HepG2 (cell line): ENCODE results near the gene DDX53. TPM values are rescaled to one million over a fixed set of nuclear protein-coding genes. Genes with fewer than 3 reads are reported as not detected.

Experiments
- ATAC-seq: fragments of 200-7000 bp; cut with Tn5 transposase; 3 replicates; pipeline ENCODE4 v1.9.1; 2020; ENCODE audit warnings: mild to moderate bottlenecking, moderate library complexity
- BruUV-seq: library from RNA; stranded (reverse); fragments of 400-500 nt; replicated peaks from 2 replicates; lab custom pipeline; 2021; lab: Mats Ljungman, UMichigan
- CTCF ChIA-PET: fragments of 300-600 bp; formaldehyde crosslinking; extraction: SDS; loops from one replicate; lab custom pipeline; 2021; ENCODE audit warnings: low total read pairs, inconsistent platforms, low intra/inter-chr PET ratio; lab: Yijun Ruan, JAX
- POLR2A ChIA-PET: fragments of 350-600 bp; sonication (Branson Sonifier 250); formaldehyde crosslinking; loops from one replicate; lab custom pipeline; 2020; ENCODE audit warnings: antibody characterized with exemption, inconsistent platforms; lab: Yijun Ruan, JAX
- DNase-seq: peaks from one replicate; pipeline ENCODE4 v3.0.0-alpha.2; 2015; ENCODE audit warnings: low spot score
- FAIRE-seq: peaks from 3 replicates; lab custom pipeline; 2011; peaks lifted over from hg19 to GRCh38; lab: Jason Lieb, UNC
- H2AFZ ChIP-seq: one replicate; pipeline ENCODE4 v1.6.1; 2011; ENCODE audit warnings: low read length, inconsistent platforms
- H3K27ac ChIP-seq: fragments of 300-600 bp; 3 replicates; pipeline ENCODE4 v1.8.0; 2011; ENCODE audit warnings: mixed run types, mild to moderate bottlenecking, mixed read lengths, low read length, inconsistent platforms; ENCODE audit not compliant: insufficient read depth; ENCODE audit errors: extremely low read length
- H3K27me3 ChIP-seq, 2 experiments: fragments of 200-600 bp in 1 of 2; 2 replicates in 1 of 2; 3 replicates in 1 of 2; pipeline versions ENCODE4 v1.6.0 to v1.8.0; 2011; ENCODE audit warnings: low read length in 2 of 2, mild to moderate bottlenecking in 2 of 2, moderate library complexity in 2 of 2, inconsistent platforms in 1 of 2; ENCODE audit not compliant: insufficient read depth in 2 of 2, control insufficient read depth in 1 of 2
- H3K36me3 ChIP-seq, 2 experiments: fragments of 200-600 bp in 1 of 2; replicated peaks in 1 of 2; 2 replicates in 1 of 2; 3 replicates in 1 of 2; pipeline versions ENCODE4 v1.5.1 to v1.8.0; 2011; ENCODE audit warnings: low read length in 2 of 2, inconsistent platforms in 1 of 2; ENCODE audit not compliant: insufficient read depth in 2 of 2, control insufficient read depth in 1 of 2
- H3K4me1 ChIP-seq: 2 replicates; pipeline ENCODE4 v1.5.1; 2012; ENCODE audit warnings: low read length, inconsistent platforms; ENCODE audit not compliant: insufficient read depth
- H3K4me2 ChIP-seq: 2 replicates; pipeline ENCODE4 v1.6.0; 2011; ENCODE audit warnings: low read depth, low read length, inconsistent platforms
- H3K4me3 ChIP-seq, 3 experiments: fragments of 200-600 bp in 1 of 3; sonication (generic), shearing (Covaris generic) in 1 of 3; replicated peaks in 1 of 3; 2 replicates each; pipeline ENCODE4 v1.5.1; 2011 to 2016; ENCODE audit warnings: low read length in 3 of 3, inconsistent platforms in 2 of 3, low read depth in 2 of 3, mild to moderate bottlenecking in 2 of 3, control low read depth in 1 of 3, mixed read lengths in 1 of 3; ENCODE audit not compliant: insufficient read depth in 1 of 3
- H3K79me2 ChIP-seq: one replicate; pipeline ENCODE4 v1.6.1; 2011; ENCODE audit warnings: low read length, inconsistent platforms; ENCODE audit not compliant: insufficient read depth
- H3K9ac ChIP-seq: 2 replicates; pipeline ENCODE4 v1.6.0; 2011; ENCODE audit warnings: mild to moderate bottlenecking, low read depth, low read length, inconsistent platforms; ENCODE audit not compliant: insufficient read depth
- H3K9me3 ChIP-seq: 2 replicates; pipeline ENCODE4 v1.5.1; 2012; ENCODE audit warnings: mild to moderate bottlenecking, low read length
- H4K20me1 ChIP-seq: 2 replicates; pipeline ENCODE4 v1.6.0; 2011; ENCODE audit warnings: inconsistent platforms, mild to moderate bottlenecking, low read length, moderate library complexity; ENCODE audit not compliant: insufficient read depth
- GATAD2A ChIP-seq: IDR thresholded peaks from 2 replicates; pipeline ENCODE4 v1.6.1; 2016
- GTF2F1 ChIP-seq: fragments of 150-350 bp; IDR thresholded peaks from 2 replicates; pipeline ENCODE4 v1.6.1; 2014; ENCODE audit warnings: low read length
- HNRNPLL ChIP-seq: fragments of 200-400 bp; formaldehyde crosslinking; IDR thresholded peaks from 2 replicates; pipeline ENCODE4 v1.6.1; 2017; ENCODE audit warnings: mild to moderate bottlenecking, low read depth, low read length; ENCODE audit not compliant: poor library complexity, severe bottlenecking
- IRF2 ChIP-seq: IDR thresholded peaks from 2 replicates; pipeline ENCODE4 v1.6.1; 2018; ENCODE audit warnings: missing genetic modification reagents, missing compliant biosample characterization
- KMT2B ChIP-seq: IDR thresholded peaks from 2 replicates; pipeline ENCODE4 v1.6.1; 2016; ENCODE audit warnings: missing genetic modification reagents, missing compliant biosample characterization
- NR2F2 ChIP-seq: IDR thresholded peaks from 2 replicates; pipeline ENCODE4 v1.6.1; 2012; ENCODE audit warnings: low read depth, inconsistent platforms, borderline replicate concordance
- PAXIP1 ChIP-seq: sonication (generic); formaldehyde crosslinking; conservative IDR thresholded peaks from 2 replicates; pipeline ENCODE4 v1.4.0; 2020; ENCODE audit warnings: mild to moderate bottlenecking, missing genetic modification reagents, moderate library complexity
- PREB ChIP-seq: sonication (generic); formaldehyde crosslinking; IDR thresholded peaks from 2 replicates; pipeline ENCODE4 v1.4.0; 2020; ENCODE audit warnings: missing genetic modification reagents
- RNF2 ChIP-seq: fragments of 450-650 bp; conservative IDR thresholded peaks from 2 replicates; pipeline ENCODE4 v1.6.1; 2016; ENCODE audit warnings: low read depth
- SOX6 ChIP-seq, 2 experiments: fragments of 450-650 bp in 1 of 2; sonication (generic) in 1 of 2; formaldehyde crosslinking in 1 of 2; IDR thresholded peaks; 2 replicates each; pipeline versions ENCODE4 v1.4.0 to v1.6.1; 2017 to 2020; ENCODE audit warnings: antibody characterized with exemption in 1 of 2, mild to moderate bottlenecking in 1 of 2, missing genetic modification reagents in 1 of 2
- ZNF530 ChIP-seq: sonication (generic); formaldehyde crosslinking; IDR thresholded peaks from 2 replicates; pipeline ENCODE4 v1.5.0; 2020; ENCODE audit warnings: low read depth, mild to moderate bottlenecking, missing genetic modification reagents
- ZNF609 ChIP-seq: sonication (generic); formaldehyde crosslinking; IDR thresholded peaks from 2 replicates; pipeline ENCODE4 v1.4.0; 2020; ENCODE audit warnings: mild to moderate bottlenecking, missing genetic modification reagents, borderline replicate concordance
- ZSCAN20 ChIP-seq: sonication (generic); formaldehyde crosslinking; IDR thresholded peaks from 2 replicates; pipeline ENCODE4 v1.4.0; 2020; ENCODE audit warnings: missing genetic modification reagents, mild to moderate bottlenecking, borderline replicate concordance
- ZSCAN29 ChIP-seq: sonication (generic); formaldehyde crosslinking; conservative IDR thresholded peaks from 2 replicates; pipeline ENCODE4 v1.4.0; 2020; ENCODE audit warnings: mild to moderate bottlenecking, missing genetic modification reagents
- WGBS: methylation state at CpG from one replicate; pipeline ENCODE4 v1.1.6; 2017; ENCODE audit warnings: low lambda C conversion rate; 5-methylcytosine and 5-hydroxymethylcytosine counted together
- in situ Hi-C: cut with HindIII; loops from 2 replicates; pipeline ENCODE4 v1.10.0; 2017; ENCODE audit warnings: low pct_unique_long_range_greater_than_20kb; ENCODE audit not compliant: extremely low pct_ligation_motif_present
- intact Hi-C: fragments of 100-400 bp; cut with micrococcal nuclease; formaldehyde crosslinking; loops from one replicate; pipeline ENCODE4 v1.10.0; 2022; ENCODE audit not compliant: unreplicated experiment
- polyA plus RNA-seq, 8 experiments: library from polyadenylated mRNA; depleted of rRNA in 3 of 8; stranded (reverse) in 7 of 8; unstranded in 1 of 8; fragments of >200 nt; fragmentation: Illumina TruSeq in 4 of 8; extraction: Trizol in 4 of 8; gene quantifications; 2 replicates each; pipeline versions ENCODE4 v1.2.1 to v1.2.3, GENCODE V29; 2011 to 2016; ENCODE audit warnings: low read depth in 4 of 8, missing spikeins in 1 of 8, mixed read lengths in 1 of 8; ENCODE audit not compliant: insufficient read depth in 1 of 8
- total RNA-seq, 5 experiments: library from RNA; depleted of rRNA; stranded (reverse); fragments of >200 nt; fragmentation: Illumina TruSeq; extraction: Trizol; gene quantifications; 2 replicates each; pipeline ENCODE4 v1.2.3, GENCODE V29; 2016; ENCODE audit warnings: low read depth in 1 of 5

The DDX53 gene
- total and polyA plus RNA-seq, 2 of the 13 experiments (the other 11 are each of a cell fraction or from before 2014, with no cell fraction given): not detected

DNA sequence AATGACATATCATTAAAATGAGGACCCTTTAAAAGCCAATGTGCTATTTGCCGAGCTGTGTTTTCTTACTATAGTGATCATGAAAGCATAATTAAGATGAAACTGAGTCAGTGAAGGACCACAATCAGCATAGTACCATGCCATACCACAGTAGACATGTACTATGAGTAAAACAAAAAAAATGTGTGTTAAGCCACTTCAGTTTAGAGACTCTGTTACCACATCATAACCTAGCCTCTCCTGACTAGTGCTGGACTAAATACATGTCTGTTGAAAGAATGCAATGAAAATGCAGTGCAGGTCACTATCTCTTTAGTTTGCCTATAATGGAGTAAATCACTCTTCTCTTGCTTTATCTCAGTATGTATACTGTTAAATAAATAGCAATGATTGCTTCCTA lies 12.3 kb upstream of the DDX53 start:
- Histone ChIP-seq H3K4me2 (no peak overlapping the region), H3K9me3 (no peaks in the 10 kb centered on the region), H3K79me2 (no peaks in the 10 kb centered on the region), H2AFZ (no peak overlapping the region), H4K20me1 (no peaks in the 10 kb centered on the region), H3K27ac (no peak overlapping the region), H3K36me3 (no peaks in the 10 kb centered on the region), H3K4me1 (no peaks in the 10 kb centered on the region), H3K27me3 (no peaks in the 10 kb centered on the region), H3K4me3 (no peak overlapping the region), H3K9ac (no peak overlapping the region)
- no peak for FAIRE-seq
- no TSS peak for BruUV-seq
- ChIA-PET CTCF (no interaction called here), POLR2A (no interaction called here)
- no peak for ATAC-seq
- 0% methylated on average over 1 of the region's 1 CpG for WGBS
- in situ Hi-C loops (no loop called here), intact Hi-C loops (no loop called here)
- DNase-seq: no peak
- TF ChIP-seq ZSCAN20 (CRISPR knock-in tag) (no peak), SOX6 (IDR thresholded peaks at IDR 0.05) (no peak), SOX6 (CRISPR knock-in tag; IDR thresholded peaks at IDR 0.05) (no peak), PAXIP1 (CRISPR knock-in tag) (no peak), PREB (CRISPR knock-in tag) (no peak), HNRNPLL (no peak), IRF2 (no peak), ZNF609 (CRISPR knock-in tag) (no peak), KMT2B (CRISPR knock-in tag) (no peak), ZNF530 (CRISPR knock-in tag) (no peak), GATAD2A (CRISPR knock-in tag) (no peak), GTF2F1 (no peak), ZSCAN29 (no peak), NR2F2 (no peak), RNF2 (no peak)
